ENCODE measurements around the gene EFNA1. TPM values are rescaled to one million over a fixed set of nuclear protein-coding genes. Genes with fewer than 3 reads are reported as not detected.

EFNA1 gene
- total RNA-seq, 1 experiment from 2014 or later: 19.7 TPM

GRCh38 chr1:155092131-155092530 is 35.5 kb upstream of the EFNA1 start:
- no peaks in the 10 kb centered on the region for H3K9me3 ChIP-seq (ENCODE audit: control insufficient read depth in 1 of 2, insufficient read depth in 1 of 2, low read depth in 1 of 2, low read length in 2 of 2)
- no peak overlapping the region for H2AFZ ChIP-seq (ENCODE audit: low read depth, low read length, poor library complexity, severe bottlenecking)
- H3K9ac ChIP-seq (ENCODE audit: low read length): no peak overlapping the region
- ChIA-PET POLR2A (interaction anchor here (0.7 to 1.5 kb wide), 5 partner anchors 31 to 81 kb away, joined by 3 to 9 read pairs (median 4); partner anchors contain the start of genes DPM3 and KRTCAP2), CTCF (interaction anchor here (0.6 to 5.9 kb wide), 15 partner anchors 16 to 135 kb away, joined by 3 to 163 read pairs (median 6); partner anchors contain the start of genes EFNA1, KRTCAP2 and TRIM46), RAD21 (ENCODE audit: low non-redundant PET in 1 of 2, low total read pairs in 2 of 2, uncharacterized antibody in 2 of 2, unreplicated experiment in 2 of 2) (interaction anchor here (0.8 to 2.0 kb wide), 4 partner anchors 69 to 81 kb away, joined by 3 to 35 read pairs (median 14); partner anchors contain the start of gene KRTCAP2 (in 1 of the 2))
- ATAC-seq (no peak), DNase-seq (ENCODE audit: low read depth, low spot score) (no peak)
- intact Hi-C loops (cut with micrococcal nuclease): loop anchor here (10.0 kb wide), 1 partner anchor 503 kb away; no protein-coding TSS in a partner anchor
- no peaks in the 10 kb centered on the region for H4K20me1 ChIP-seq (ENCODE audit: insufficient read depth)
- BruUV-seq (replicated peaks): no TSS peak
- no peaks in the 10 kb centered on the region for H3K9me2 ChIP-seq (ENCODE audit: insufficient read depth)
- TF ChIP-seq ZNF274 (IDR thresholded peaks at IDR 0.05; ENCODE audit: low read depth, low read length) (no peak), POLR2A (IDR thresholded peaks at IDR 0.05; ENCODE audit: borderline replicate concordance, extremely low read depth, insufficient read depth, insufficient read length) (peak; percentile 6)
- H3K27ac ChIP-seq (ENCODE audit: low read depth, low read length): no peak overlapping the region
- H3K4me2 ChIP-seq (ENCODE audit: low read length): no peak overlapping the region; the same call in 1 of the 2 replicates
- H3K4me3 ChIP-seq (replicated peaks in 1 of 2; ENCODE audit: low read depth in 1 of 2, low read length in 2 of 2): no peak overlapping the region; a peak in 1 of 4 replicates
- H3K27me3 ChIP-seq (ENCODE audit: insufficient read depth, low read length): no peaks in the 10 kb centered on the region
- H3K4me1 ChIP-seq (ENCODE audit: control insufficient read depth in 1 of 2, insufficient read depth in 2 of 2, low read length in 2 of 2): peaks cover 12 to 29% of the 10 kb centered on the region in 2 experiments; a peak in 3 of 4 replicates
- H3K36me3 ChIP-seq (ENCODE audit: control insufficient read depth in 1 of 2, insufficient read depth in 2 of 2, low read length in 2 of 2): no peaks in the 10 kb centered on the region
- no peaks in the 10 kb centered on the region for H3K79me2 ChIP-seq (ENCODE audit: insufficient read depth, low read length)

DNA sequence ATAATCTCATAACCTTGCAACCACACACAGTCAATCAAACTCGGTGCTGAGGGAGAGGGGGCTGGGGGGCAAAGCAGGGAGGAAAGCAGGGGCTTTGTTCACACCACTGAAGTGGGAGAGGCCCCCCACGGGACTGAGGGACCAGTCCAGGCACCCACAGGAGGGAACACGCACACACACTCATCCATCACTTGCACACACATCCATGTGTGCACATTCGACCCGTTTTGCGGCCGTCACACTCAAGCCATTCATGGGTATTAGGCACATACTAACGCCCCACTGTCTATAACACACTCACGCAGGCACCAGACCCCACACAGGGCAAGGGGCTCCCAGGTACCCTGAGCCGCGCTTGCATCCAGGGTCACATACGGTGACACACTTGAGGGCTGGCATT is 35.0 kb upstream of the EFNA1 start:
- intact Hi-C loops (cut with micrococcal nuclease): loop anchor here (10.0 kb wide), 1 partner anchor 502 kb away; no protein-coding TSS in a partner anchor
- H2AFZ ChIP-seq (ENCODE audit: low read depth, low read length, poor library complexity, severe bottlenecking): no peak overlapping the region
- H3K4me2 ChIP-seq (ENCODE audit: low read length): no peak overlapping the region
- no peaks in the 10 kb centered on the region for H3K79me2 ChIP-seq (ENCODE audit: insufficient read depth, low read length)
- DNase-seq (ENCODE audit: low read depth, low spot score): no peak
- ChIA-PET CTCF (interaction anchor here (5.9 kb wide), 1 partner anchor 74 kb away, joined by 163 read pairs; no protein-coding TSS in a partner anchor), POLR2A (no interaction called here), RAD21 (ENCODE audit: low non-redundant PET in 1 of 2, low total read pairs in 2 of 2, uncharacterized antibody in 2 of 2, unreplicated experiment in 2 of 2) (interaction anchor here (1.9 to 2.0 kb wide), 2 partner anchors 75 kb away, joined by 23 to 35 read pairs; no protein-coding TSS in a partner anchor)
- H3K4me3 ChIP-seq (replicated peaks in 1 of 2; ENCODE audit: low read depth in 1 of 2, low read length in 2 of 2): no peak overlapping the region
- no peaks in the 10 kb centered on the region for H4K20me1 ChIP-seq (ENCODE audit: insufficient read depth)
- no peak overlapping the region for H3K27ac ChIP-seq (ENCODE audit: low read depth, low read length)
- H3K9ac ChIP-seq (ENCODE audit: low read length): no peak overlapping the region
- no peaks in the 10 kb centered on the region for H3K36me3 ChIP-seq (ENCODE audit: control insufficient read depth in 1 of 2, insufficient read depth in 2 of 2, low read length in 2 of 2)
- no peaks in the 10 kb centered on the region for H3K9me3 ChIP-seq (ENCODE audit: control insufficient read depth in 1 of 2, insufficient read depth in 1 of 2, low read depth in 1 of 2, low read length in 2 of 2)
- no peak for ATAC-seq
- no peaks in the 10 kb centered on the region for H3K9me2 ChIP-seq (ENCODE audit: insufficient read depth)
- H3K4me1 ChIP-seq (ENCODE audit: control insufficient read depth in 1 of 2, insufficient read depth in 2 of 2, low read length in 2 of 2): peaks cover 12 to 29% of the 10 kb centered on the region in 2 experiments; a peak in 3 of 4 replicates
- BruUV-seq (replicated peaks): no TSS peak
- no peaks in the 10 kb centered on the region for H3K27me3 ChIP-seq (ENCODE audit: insufficient read depth, low read length)
- TF ChIP-seq POLR2A (IDR thresholded peaks at IDR 0.05; ENCODE audit: borderline replicate concordance, extremely low read depth, insufficient read depth, insufficient read length) (no peak), ZNF274 (IDR thresholded peaks at IDR 0.05; ENCODE audit: low read depth, low read length) (no peak), EGR1 (IDR thresholded peaks at IDR 0.05; ENCODE audit: low read depth) (no peak), SIN3A (IDR thresholded peaks at IDR 0.05; ENCODE audit: low read depth) (no peak), SRF (IDR thresholded peaks at IDR 0.05; ENCODE audit: low read depth) (no peak), REST (IDR thresholded peaks at IDR 0.05; ENCODE audit: low read depth) (no peak), POLR2AphosphoS5 (IDR thresholded peaks at IDR 0.05; ENCODE audit: low read depth, low read length) (no peak), RAD21 (IDR thresholded peaks at IDR 0.05; ENCODE audit: low read depth) (no peak), TCF7L2 (IDR thresholded peaks at IDR 0.05; ENCODE audit: borderline replicate concordance, extremely low read depth, insufficient read depth, insufficient read length) (no peak), ZFX (IDR thresholded peaks at IDR 0.05) (no peak), JUND (IDR thresholded peaks at IDR 0.05) (no peak), SP1 (IDR thresholded peaks at IDR 0.05; ENCODE audit: low read depth) (no peak), EZH2phosphoT487 (IDR thresholded peaks at IDR 0.05; ENCODE audit: borderline replicate concordance) (no peak)
- TF ChIP-seq, protein P1, sequence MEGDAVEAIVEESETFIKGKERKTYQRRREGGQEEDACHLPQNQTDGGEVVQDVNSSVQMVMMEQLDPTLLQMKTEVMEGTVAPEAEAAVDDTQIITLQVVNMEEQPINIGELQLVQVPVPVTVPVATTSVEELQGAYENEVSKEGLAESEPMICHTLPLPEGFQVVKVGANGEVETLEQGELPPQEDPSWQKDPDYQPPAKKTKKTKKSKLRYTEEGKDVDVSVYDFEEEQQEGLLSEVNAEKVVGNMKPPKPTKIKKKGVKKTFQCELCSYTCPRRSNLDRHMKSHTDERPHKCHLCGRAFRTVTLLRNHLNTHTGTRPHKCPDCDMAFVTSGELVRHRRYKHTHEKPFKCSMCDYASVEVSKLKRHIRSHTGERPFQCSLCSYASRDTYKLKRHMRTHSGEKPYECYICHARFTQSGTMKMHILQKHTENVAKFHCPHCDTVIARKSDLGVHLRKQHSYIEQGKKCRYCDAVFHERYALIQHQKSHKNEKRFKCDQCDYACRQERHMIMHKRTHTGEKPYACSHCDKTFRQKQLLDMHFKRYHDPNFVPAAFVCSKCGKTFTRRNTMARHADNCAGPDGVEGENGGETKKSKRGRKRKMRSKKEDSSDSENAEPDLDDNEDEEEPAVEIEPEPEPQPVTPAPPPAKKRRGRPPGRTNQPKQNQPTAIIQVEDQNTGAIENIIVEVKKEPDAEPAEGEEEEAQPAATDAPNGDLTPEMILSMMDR (IDR thresholded peaks at IDR 0.05 in 2 of 3, conservative IDR thresholded peaks at IDR 0.05 in 1 of 3; ENCODE audit: borderline replicate concordance in 1 of 3, insufficient read depth in 1 of 3, low read depth in 2 of 3, low read length in 2 of 3): no peak
- TF ChIP-seq, protein P2, sequence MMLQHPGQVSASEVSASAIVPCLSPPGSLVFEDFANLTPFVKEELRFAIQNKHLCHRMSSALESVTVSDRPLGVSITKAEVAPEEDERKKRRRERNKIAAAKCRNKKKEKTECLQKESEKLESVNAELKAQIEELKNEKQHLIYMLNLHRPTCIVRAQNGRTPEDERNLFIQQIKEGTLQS (IDR thresholded peaks at IDR 0.05): no peak

Data from HCT116 (cell line).